Type B pancreatic cell (in vitro differentiated cells): ENCODE results near the gene CDHR3. TPM values are rescaled to one million over a fixed set of nuclear protein-coding genes. Genes with fewer than 3 reads are reported as not detected.
A peak's percentile ranks its signal among the peaks of the same experiment; 100 is the strongest.

Experiments
- DNase-seq: peaks from one replicate; pipeline ENCODE4 v3.0.0; 2021; ENCODE audit warnings: mixed read lengths; ENCODE audit not compliant: unreplicated experiment; ENCODE audit errors: extremely low spot score
- H3K27ac Mint-ChIP-seq: 2 replicates; pipeline ENCODE4 v1.8.0; 2021; ENCODE audit warnings: mild to moderate bottlenecking, mixed read lengths
- H3K27me3 Mint-ChIP-seq: 2 replicates; pipeline ENCODE4 v1.8.0; 2021; ENCODE audit warnings: mixed read lengths
- H3K36me3 Mint-ChIP-seq: 2 replicates; pipeline ENCODE4 v1.8.0; 2021; ENCODE audit warnings: mixed read lengths
- H3K4me1 Mint-ChIP-seq: one replicate; pipeline ENCODE4 v1.8.0; 2021; ENCODE audit warnings: mixed read lengths; ENCODE audit not compliant: unreplicated experiment
- H3K4me3 Mint-ChIP-seq: 2 replicates; pipeline ENCODE4 v1.8.0; 2021; ENCODE audit warnings: mild to moderate bottlenecking, mixed read lengths
- H3K9me3 Mint-ChIP-seq: 2 replicates; pipeline ENCODE4 v1.8.0; 2021; ENCODE audit warnings: mixed read lengths
- CTCF ChIP-seq: fragments of 200-600 bp; sonication (generic); conservative IDR thresholded peaks from 2 replicates; pipeline ENCODE4 v1.5.0; 2021; ENCODE audit warnings: antibody characterized with exemption, mild to moderate bottlenecking
- total RNA-seq: library from RNA; stranded (reverse); gene quantifications from 2 replicates; pipeline ENCODE4 v1.2.1, GENCODE V29; 2021; ENCODE audit warnings: low replicate concordance

CDHR3 gene
- total RNA-seq, 1 donor from 2014 or later: 5.6 TPM

GRCh38 chr7:105985229-105985628 lies 22.2 kb downstream of the CDHR3 start:
- no peak for DNase-seq
- peaks cover 44% of the 10 kb centered on the region for H3K4me1 Mint-ChIP-seq
- no peaks in the 10 kb centered on the region for H3K9me3 Mint-ChIP-seq
- H3K27ac Mint-ChIP-seq: peak overlapping the region; percentile 63
- no peak for TF ChIP-seq CTCF
- H3K4me3 Mint-ChIP-seq: peak overlapping the region; percentile 33
- peaks cover 12% of the 10 kb centered on the region for H3K27me3 Mint-ChIP-seq
- no peaks in the 10 kb centered on the region for H3K36me3 Mint-ChIP-seq

GRCh38 chr7:105985672-105986215 lies 22.7 kb downstream of the CDHR3 start:
- H3K4me3 Mint-ChIP-seq: no peak overlapping the region
- H3K9me3 Mint-ChIP-seq: no peaks in the 10 kb centered on the region
- no peak for TF ChIP-seq CTCF
- H3K36me3 Mint-ChIP-seq: no peaks in the 10 kb centered on the region
- peaks cover 47% of the 10 kb centered on the region for H3K4me1 Mint-ChIP-seq
- no peak overlapping the region for H3K27ac Mint-ChIP-seq
- H3K27me3 Mint-ChIP-seq: peaks cover 12% of the 10 kb centered on the region
- no peak for DNase-seq

- Mint-ChIP-seq H3K4me1 (peaks cover 49% of the 10 kb centered on the region), H3K27ac (no peak overlapping the region), H3K27me3 (peaks cover 12% of the 10 kb centered on the region), H3K4me3 (no peak overlapping the region), H3K9me3 (no peaks in the 10 kb centered on the region), H3K36me3 (no peaks in the 10 kb centered on the region)
- TF ChIP-seq CTCF: no peak
- no peak for DNase-seq
Observed at GRCh38 chr7:105987046-105987445, 24.0 kb downstream of the CDHR3 start.

- Mint-ChIP-seq H3K27ac (no peak overlapping the region), H3K9me3 (no peaks in the 10 kb centered on the region), H3K4me3 (no peak overlapping the region), H3K36me3 (no peaks in the 10 kb centered on the region), H3K27me3 (peaks cover 12% of the 10 kb centered on the region), H3K4me1 (peaks cover 45% of the 10 kb centered on the region)
- TF ChIP-seq CTCF: no peak
- no peak for DNase-seq
Observed at GRCh38 chr7:105988276-105988675, 25.2 kb downstream of the CDHR3 start.

- peaks cover 38% of the 10 kb centered on the region for H3K4me1 Mint-ChIP-seq
- TF ChIP-seq CTCF: no peak
- H3K36me3 Mint-ChIP-seq: no peaks in the 10 kb centered on the region
- no peak overlapping the region for H3K4me3 Mint-ChIP-seq
- H3K27me3 Mint-ChIP-seq: peaks cover 9% of the 10 kb centered on the region
- no peak overlapping the region for H3K27ac Mint-ChIP-seq
- H3K9me3 Mint-ChIP-seq: no peaks in the 10 kb centered on the region
- no peak for DNase-seq
Observed at GRCh38 chr7:105989191-105989590, 26.1 kb downstream of the CDHR3 start.

GRCh38 chr7:105989686-105990085 lies 26.6 kb downstream of the CDHR3 start:
- peaks cover 9% of the 10 kb centered on the region for H3K27me3 Mint-ChIP-seq

More at GRCh38 chr7:105989686-105990085, 26.6 kb downstream of the CDHR3 start:
- Mint-ChIP-seq H3K4me3 (no peak overlapping the region), H3K9me3 (no peaks in the 10 kb centered on the region), H3K36me3 (no peaks in the 10 kb centered on the region), H3K27ac (no peak overlapping the region), H3K4me1 (peaks cover 35% of the 10 kb centered on the region)
- DNase-seq: no peak
- no peak for TF ChIP-seq CTCF
